GM12878 (cell line): ENCODE data around the gene ELOA. TPM values are rescaled to one million over a fixed set of nuclear protein-coding genes. Genes with fewer than 3 reads are reported as not detected.
A peak's percentile ranks its signal among the peaks of the same experiment; 100 is the strongest.

Source experiments
- BACH1 ChIP-seq: fragments of 450-650 bp; IDR thresholded peaks from 2 replicates; pipeline ENCODE4 v1.6.1; 2017; ENCODE audit warnings: mild to moderate bottlenecking, borderline replicate concordance
- BCL11A ChIP-seq: IDR thresholded peaks from 2 replicates; pipeline ENCODE4 v1.6.1; 2011; ENCODE audit warnings: low read depth, low read length
- BMI1 ChIP-seq: fragments of 450-650 bp; IDR thresholded peaks from 2 replicates; pipeline ENCODE4 v1.6.1; 2016; ENCODE audit warnings: mild to moderate bottlenecking, moderate library complexity, borderline replicate concordance
- CBX5 ChIP-seq: sonication (generic); IDR thresholded peaks from 2 replicates; pipeline ENCODE4 v1.6.1; 2016; ENCODE audit warnings: low read depth, moderate library complexity, mild to moderate bottlenecking, inconsistent platforms
- CHD4 ChIP-seq: fragments of 200-600 bp; sonication (generic); IDR thresholded peaks from 2 replicates; pipeline ENCODE4 v1.6.1; 2016; ENCODE audit warnings: mild to moderate bottlenecking
- CREM ChIP-seq: IDR thresholded peaks from 2 replicates; pipeline ENCODE4 v1.6.1; 2014; ENCODE audit warnings: antibody characterized with exemption, low read depth
- EED ChIP-seq: sonication (generic); IDR thresholded peaks from 2 replicates; pipeline ENCODE4 v1.6.1; 2016; ENCODE audit warnings: antibody characterized with exemption, low read depth
- FOS ChIP-seq: IDR thresholded peaks from 3 replicates; pipeline ENCODE4 v1.6.1; 2011; ENCODE audit warnings: borderline replicate concordance; ENCODE audit not compliant: insufficient read length; ENCODE audit errors: extremely low read depth
- HCFC1 ChIP-seq: fragments of 150-350 bp; IDR thresholded peaks from 2 replicates; pipeline ENCODE4 v1.6.1; 2014; ENCODE audit warnings: low read length
- IRF4 ChIP-seq: IDR thresholded peaks from 2 replicates; pipeline ENCODE4 v1.6.1; 2011; ENCODE audit warnings: low read depth, low read length
- JUND ChIP-seq: IDR thresholded peaks from 2 replicates; pipeline ENCODE4 v1.6.1; 2012; ENCODE audit warnings: low read depth, mild to moderate bottlenecking, low read length, improper control_type of control experiment, moderate library complexity
- KAT2A ChIP-seq: conservative IDR thresholded peaks from 2 replicates; pipeline ENCODE4 v1.6.1; 2011; ENCODE audit warnings: low read depth, low read length; ENCODE audit not compliant: control insufficient read depth
- KLF5 ChIP-seq: fragments of 450-650 bp; IDR thresholded peaks from 2 replicates; pipeline ENCODE4 v1.6.1; 2014; ENCODE audit warnings: mild to moderate bottlenecking; ENCODE audit not compliant: partially characterized antibody
- LARP7 ChIP-seq: fragments of 450-650 bp; IDR thresholded peaks from 2 replicates; pipeline ENCODE4 v1.6.1; 2017; ENCODE audit warnings: mild to moderate bottlenecking
- MEF2B ChIP-seq: fragments of 450-650 bp; IDR thresholded peaks from 2 replicates; pipeline ENCODE4 v1.6.1; 2018; ENCODE audit warnings: mild to moderate bottlenecking, moderate library complexity; ENCODE audit not compliant: partially characterized antibody, poor library complexity, severe bottlenecking
- NFIC ChIP-seq: IDR thresholded peaks from 2 replicates; pipeline ENCODE4 v1.6.1; 2012; ENCODE audit warnings: low read depth, mild to moderate bottlenecking, inconsistent platforms, low read length, moderate library complexity
- PAX5 ChIP-seq: IDR thresholded peaks from 2 replicates; pipeline ENCODE4 v1.6.1; 2011; ENCODE audit warnings: low read depth, low read length, borderline replicate concordance
- RAD51 ChIP-seq: fragments of 450-650 bp; IDR thresholded peaks from 2 replicates; pipeline ENCODE4 v1.6.1; 2016; ENCODE audit warnings: moderate library complexity, mild to moderate bottlenecking, inconsistent platforms
- SMAD1 ChIP-seq: fragments of 450-650 bp; IDR thresholded peaks from 2 replicates; pipeline ENCODE4 v1.6.1; 2018; ENCODE audit warnings: mild to moderate bottlenecking, low read depth; ENCODE audit not compliant: partially characterized antibody
- SP1 ChIP-seq: IDR thresholded peaks from one replicate; pipeline ENCODE4 v1.6.1; 2011; ENCODE audit warnings: low read depth, low read length
- SPI1 ChIP-seq: IDR thresholded peaks from 2 replicates; pipeline ENCODE4 v1.6.1; 2011; ENCODE audit warnings: low read depth, mild to moderate bottlenecking, low read length, moderate library complexity, borderline replicate concordance; ENCODE audit not compliant: insufficient read depth
- STAT1 ChIP-seq: fragments of 450-650 bp; conservative IDR thresholded peaks from 2 replicates; pipeline ENCODE4 v1.6.1; 2014; ENCODE audit warnings: antibody characterized with exemption, mild to moderate bottlenecking
- TARDBP ChIP-seq: IDR thresholded peaks from 2 replicates; pipeline ENCODE4 v1.6.1; 2016; ENCODE audit warnings: borderline replicate concordance
- TCF3 ChIP-seq: IDR thresholded peaks from 2 replicates; pipeline ENCODE4 v1.6.1; 2012; ENCODE audit warnings: low read depth, mild to moderate bottlenecking, low read length, borderline replicate concordance; ENCODE audit not compliant: insufficient read depth
- WRNIP1 ChIP-seq: IDR thresholded peaks from 2 replicates; pipeline ENCODE4 v1.6.1; 2011; ENCODE audit warnings: low read depth, low read length, improper control_type of control experiment, borderline replicate concordance
- YY1 ChIP-seq: IDR thresholded peaks from 2 replicates; pipeline ENCODE4 v1.6.1; 2011; ENCODE audit warnings: low read depth, mild to moderate bottlenecking, low read length
- ZNF217 ChIP-seq: fragments of 450-650 bp; IDR thresholded peaks from 2 replicates; pipeline ENCODE4 v1.6.1; 2017; ENCODE audit warnings: antibody characterized with exemption, mild to moderate bottlenecking
- ZNF622 ChIP-seq: fragments of 450-650 bp; IDR thresholded peaks from 2 replicates; pipeline ENCODE4 v1.6.1; 2017; ENCODE audit warnings: mild to moderate bottlenecking, inconsistent platforms
- polyA plus RNA-seq, 11 experiments: library from polyadenylated mRNA; depleted of rRNA in 4 of 11; unstranded in 6 of 11; stranded (reverse) in 5 of 11; fragments of >200 nt; fragmentation: Nextera tagmentation in 4 of 11; fragmentation: Illumina TruSeq in 1 of 11; extraction: Ambion mirVana in 4 of 11; extraction: Trizol in 1 of 11; gene quantifications; 1 replicate in 1 of 11; 2 replicates in 10 of 11; pipeline versions ENCODE4 v1.2.1 to v1.2.3, GENCODE V29; 2011 to 2016; ENCODE audit warnings: inconsistent platforms in 2 of 11, missing spikeins in 2 of 11, low read depth in 1 of 11
- total RNA-seq, 4 experiments: library from RNA; depleted of rRNA in 3 of 4; stranded (reverse); fragments of >200 nt in 3 of 4; fragmentation: Illumina TruSeq in 1 of 4; extraction: Trizol in 1 of 4; gene quantifications; 2 replicates each; pipeline versions ENCODE4 v1.2.1 to v1.2.3, GENCODE V29; 2013 to 2021
- TF ChIP-seq, protein P1 (sequence below): IDR thresholded peaks from 2 replicates; pipeline ENCODE4 v1.6.1; 2012; ENCODE audit warnings: low read length, inconsistent platforms
- TF ChIP-seq, protein P2 (sequence below): fragments of 450-650 bp; IDR thresholded peaks from 2 replicates; pipeline ENCODE4 v1.6.1; 2017; ENCODE audit warnings: borderline replicate concordance
- TF ChIP-seq, protein P3 (sequence below): IDR thresholded peaks from 2 replicates; pipeline ENCODE4 v1.6.1; 2011; ENCODE audit warnings: borderline replicate concordance, low read depth, mild to moderate bottlenecking, moderate library complexity, mixed read lengths, low read length; ENCODE audit not compliant: insufficient read depth; ENCODE audit errors: extremely low read length

ELOA gene
- total and polyA plus RNA-seq, 10 of the 15 experiments (the other 5 are each of a cell fraction or from before 2014, with no cell fraction given): 20.1 to 63.6 (median 39.8) TPM

DNA sequence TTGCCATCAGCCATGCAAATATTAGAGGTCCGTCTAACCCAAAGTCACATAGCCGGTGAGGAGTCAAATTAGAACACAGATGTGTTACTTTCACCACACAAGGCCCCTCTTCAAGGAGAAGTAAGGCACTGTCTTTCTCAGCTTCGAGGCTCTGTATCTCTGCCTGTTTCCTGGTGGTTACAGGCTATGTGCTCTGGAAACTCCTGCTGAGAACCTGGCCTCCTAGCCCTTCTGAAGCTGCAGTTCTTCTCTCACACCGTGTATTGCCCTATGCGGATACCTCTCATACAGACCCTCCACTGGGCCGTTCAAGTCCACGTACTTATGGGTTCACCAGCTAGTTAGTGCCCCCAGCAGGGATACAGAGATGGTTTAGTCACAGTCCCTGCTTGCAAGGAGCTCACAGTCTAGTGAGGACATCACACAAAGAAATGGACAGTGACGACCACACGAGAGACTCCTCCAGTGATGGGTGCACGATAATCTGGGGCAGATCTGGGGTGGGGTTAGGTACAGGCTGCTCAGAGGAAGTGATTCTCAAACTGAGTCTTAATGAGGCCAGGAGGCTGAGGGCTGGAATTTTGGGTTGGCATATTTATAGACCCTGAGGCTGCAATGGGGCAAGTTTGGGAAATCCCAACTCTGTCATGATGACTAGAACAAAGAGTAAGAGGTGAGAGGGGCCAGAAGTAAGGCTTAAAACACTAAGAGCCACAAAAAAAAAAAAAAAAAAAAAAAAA lies 22.8 kb upstream of the ELOA start (continued):
- TF ChIP-seq, protein P1, sequence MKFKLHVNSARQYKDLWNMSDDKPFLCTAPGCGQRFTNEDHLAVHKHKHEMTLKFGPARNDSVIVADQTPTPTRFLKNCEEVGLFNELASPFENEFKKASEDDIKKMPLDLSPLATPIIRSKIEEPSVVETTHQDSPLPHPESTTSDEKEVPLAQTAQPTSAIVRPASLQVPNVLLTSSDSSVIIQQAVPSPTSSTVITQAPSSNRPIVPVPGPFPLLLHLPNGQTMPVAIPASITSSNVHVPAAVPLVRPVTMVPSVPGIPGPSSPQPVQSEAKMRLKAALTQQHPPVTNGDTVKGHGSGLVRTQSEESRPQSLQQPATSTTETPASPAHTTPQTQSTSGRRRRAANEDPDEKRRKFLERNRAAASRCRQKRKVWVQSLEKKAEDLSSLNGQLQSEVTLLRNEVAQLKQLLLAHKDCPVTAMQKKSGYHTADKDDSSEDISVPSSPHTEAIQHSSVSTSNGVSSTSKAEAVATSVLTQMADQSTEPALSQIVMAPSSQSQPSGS: peak; percentile 53
- TF ChIP-seq BACH1: peak; percentile 16; the same call in 1 of the 2 replicates
- TF ChIP-seq, protein P2, sequence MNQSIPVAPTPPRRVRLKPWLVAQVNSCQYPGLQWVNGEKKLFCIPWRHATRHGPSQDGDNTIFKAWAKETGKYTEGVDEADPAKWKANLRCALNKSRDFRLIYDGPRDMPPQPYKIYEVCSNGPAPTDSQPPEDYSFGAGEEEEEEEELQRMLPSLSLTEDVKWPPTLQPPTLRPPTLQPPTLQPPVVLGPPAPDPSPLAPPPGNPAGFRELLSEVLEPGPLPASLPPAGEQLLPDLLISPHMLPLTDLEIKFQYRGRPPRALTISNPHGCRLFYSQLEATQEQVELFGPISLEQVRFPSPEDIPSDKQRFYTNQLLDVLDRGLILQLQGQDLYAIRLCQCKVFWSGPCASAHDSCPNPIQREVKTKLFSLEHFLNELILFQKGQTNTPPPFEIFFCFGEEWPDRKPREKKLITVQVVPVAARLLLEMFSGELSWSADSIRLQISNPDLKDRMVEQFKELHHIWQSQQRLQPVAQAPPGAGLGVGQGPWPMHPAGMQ: no peak
- TF ChIP-seq CREM: peak; percentile 50
- TF ChIP-seq IRF4: peak; percentile 73
- peak; percentile 78 for TF ChIP-seq EED
- TF ChIP-seq TCF3: peak; percentile 66; the same call in 1 of the 2 replicates
- no peak for TF ChIP-seq BMI1
- peak; percentile 94 for TF ChIP-seq BCL11A
- no peak for TF ChIP-seq ZNF622
- 0 out of 2 replicates have a peak, but pooled peaks have one; percentile 45 for TF ChIP-seq STAT1
- peak; percentile 82 for TF ChIP-seq NFIC
- TF ChIP-seq RAD51: no peak
- no peak for TF ChIP-seq FOS
- peak; percentile 13; the same call in 1 of the 2 replicates for TF ChIP-seq ZNF217
- no peak for TF ChIP-seq TARDBP
- no peak for TF ChIP-seq JUND
- TF ChIP-seq HCFC1: no peak
- no peak for TF ChIP-seq SMAD1
- no peak for TF ChIP-seq CBX5
- peak; percentile 34 for TF ChIP-seq SP1
- TF ChIP-seq KAT2A: no peak
- TF ChIP-seq PAX5: peak; percentile 39; the same call in 1 of the 2 replicates
- TF ChIP-seq, protein P3, sequence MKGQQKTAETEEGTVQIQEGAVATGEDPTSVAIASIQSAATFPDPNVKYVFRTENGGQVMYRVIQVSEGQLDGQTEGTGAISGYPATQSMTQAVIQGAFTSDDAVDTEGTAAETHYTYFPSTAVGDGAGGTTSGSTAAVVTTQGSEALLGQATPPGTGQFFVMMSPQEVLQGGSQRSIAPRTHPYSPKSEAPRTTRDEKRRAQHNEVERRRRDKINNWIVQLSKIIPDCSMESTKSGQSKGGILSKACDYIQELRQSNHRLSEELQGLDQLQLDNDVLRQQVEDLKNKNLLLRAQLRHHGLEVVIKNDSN: no peak
- peak; percentile 90 for TF ChIP-seq SPI1
- peak; percentile 50; the same call in 1 of the 2 replicates for TF ChIP-seq LARP7
- TF ChIP-seq WRNIP1: no peak
- peak; percentile 74 for TF ChIP-seq MEF2B
- peak; percentile 26 for TF ChIP-seq KLF5
- TF ChIP-seq CHD4: no peak
- TF ChIP-seq YY1: no peak
